NCI-H2107 treated with DMSO at 0.1 percent for 48 hours (cell line): Measurements from ENCODE around the gene ACAN.

ENCODE experiments used
- DNase-seq: peaks from one replicate; lab custom pipeline; 2025; ENCODE audit not compliant: unreplicated experiment; lab: John Stamatoyannopoulos, UW

Gene ACAN

GRCh38 chr15:88900982-88901418, 97.8 kb downstream of the ACAN start:
- no peak for DNase-seq

GRCh38 chr15:88901508-88902220, 98.4 kb downstream of the ACAN start:
- DNase-seq = no peak

- no peak for DNase-seq
These were observed 99.1 kb downstream of the ACAN start for GRCh38 chr15:88902221-88902835.

GRCh38 chr15:88902846-88903245, 99.6 kb downstream of the ACAN start:
- no peak for DNase-seq

DNA sequence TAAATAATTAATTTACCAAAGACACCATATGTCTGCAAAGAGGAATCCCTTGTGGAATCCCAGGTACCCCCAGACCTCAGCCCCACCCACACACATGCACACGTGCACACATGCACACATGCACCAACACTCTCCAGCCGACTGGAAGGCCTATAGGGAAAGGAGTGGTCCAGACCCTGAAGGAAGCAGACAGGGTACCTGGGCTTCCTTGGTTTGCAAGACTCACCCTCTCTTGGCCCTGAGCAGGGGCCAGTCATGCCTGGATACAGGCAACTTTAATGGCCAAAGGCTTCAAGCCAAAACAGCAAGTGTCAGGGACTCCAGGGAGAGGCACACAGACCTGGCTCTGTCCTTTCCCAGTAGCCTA, 101.0 kb downstream of the ACAN start:
- no peak for DNase-seq

GRCh38 chr15:88904624-88905327, 101.5 kb downstream of the ACAN start:
- DNase-seq = no peak

- DNase-seq = no peak
These were observed 102.3 kb downstream of the ACAN start for GRCh38 chr15:88905576-88905975.

- no peak for DNase-seq
These were observed 102.9 kb downstream of the ACAN start for GRCh38 chr15:88906130-88906529.

DNA sequence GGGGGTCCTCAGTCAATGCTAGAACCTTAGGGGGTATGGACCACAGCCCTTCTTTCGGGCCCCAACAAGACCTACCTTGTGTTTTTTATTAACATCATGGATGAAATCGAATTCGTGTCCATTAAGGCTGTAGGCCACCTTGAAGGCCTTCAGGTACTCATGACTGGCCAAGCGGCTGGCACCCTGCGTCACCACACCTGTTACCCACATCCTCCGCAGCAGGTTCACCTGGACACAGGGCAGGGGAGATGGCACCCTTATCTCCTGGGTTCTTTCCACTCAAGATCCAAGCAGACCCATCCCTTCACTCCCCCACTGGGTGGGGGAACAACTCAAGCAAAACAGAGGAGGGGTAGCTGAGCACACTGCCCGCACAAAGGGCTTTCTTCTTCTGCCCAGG, 103.3 kb downstream of the ACAN start:
- DNase-seq = no peak

DNA sequence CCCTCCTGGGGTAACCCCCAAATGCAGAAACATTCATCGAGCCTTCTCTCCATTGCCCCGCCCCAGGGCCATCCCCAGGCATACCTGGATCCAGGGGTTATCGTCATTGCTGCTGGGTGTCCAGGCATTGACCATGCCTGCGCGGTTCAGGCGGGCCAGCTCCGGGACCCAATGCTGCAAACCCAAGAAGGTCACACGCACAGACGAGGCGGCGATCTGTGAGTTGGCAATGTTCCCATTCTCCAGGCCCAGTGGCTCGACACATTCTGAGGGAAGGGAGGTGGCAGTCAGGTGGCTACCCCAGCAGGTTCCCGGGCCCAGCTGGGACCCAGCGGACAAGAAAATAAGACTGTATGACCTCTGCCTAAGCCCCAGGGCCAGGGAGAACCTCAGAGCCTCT, 103.9 kb downstream of the ACAN start:
- no peak for DNase-seq

DNA sequence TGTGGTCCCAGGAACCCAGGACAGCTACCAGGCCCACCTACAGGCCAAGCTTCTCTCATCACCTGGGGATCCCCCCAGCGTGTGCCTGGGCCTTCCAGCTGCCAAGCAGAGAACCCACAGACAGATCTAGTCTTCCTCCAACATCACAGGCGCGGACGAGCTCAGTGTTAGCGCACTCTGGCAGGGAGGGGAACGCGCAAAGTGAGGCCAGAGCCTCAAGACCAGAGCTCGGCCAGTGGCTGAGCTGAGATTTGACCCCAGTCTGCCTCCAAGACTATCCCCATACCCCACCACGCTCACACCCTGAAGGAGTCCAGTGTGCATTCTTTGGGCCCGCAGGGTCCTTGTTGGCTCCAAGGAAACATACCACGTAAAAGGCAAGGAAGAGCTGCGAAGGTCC, 104.9 kb downstream of the ACAN start:
- no peak for DNase-seq

- no peak for DNase-seq
These were observed 105.7 kb downstream of the ACAN start for GRCh38 chr15:88908697-88909621.

GRCh38 chr15:88909956-88910831, 107.0 kb downstream of the ACAN start:
- no peak for DNase-seq

DNA sequence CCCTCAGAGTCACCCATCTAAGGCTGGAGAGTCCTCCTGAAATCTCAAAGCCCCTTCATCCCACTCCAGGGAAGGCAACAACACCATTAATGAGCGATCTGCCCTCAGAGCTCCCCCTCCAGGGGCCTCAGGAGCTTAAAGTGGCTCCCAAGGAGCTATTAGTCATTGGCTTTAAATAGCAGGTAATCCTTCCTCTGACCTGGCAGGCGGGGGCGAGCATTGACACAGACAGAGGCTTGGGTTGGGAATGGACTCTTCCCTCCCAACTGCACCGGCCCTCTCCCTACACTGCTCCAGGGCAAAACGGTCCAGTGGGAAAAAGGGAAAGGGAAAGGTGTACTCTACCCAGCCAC, 108.5 kb downstream of the ACAN start:
- no peak for DNase-seq

DNA sequence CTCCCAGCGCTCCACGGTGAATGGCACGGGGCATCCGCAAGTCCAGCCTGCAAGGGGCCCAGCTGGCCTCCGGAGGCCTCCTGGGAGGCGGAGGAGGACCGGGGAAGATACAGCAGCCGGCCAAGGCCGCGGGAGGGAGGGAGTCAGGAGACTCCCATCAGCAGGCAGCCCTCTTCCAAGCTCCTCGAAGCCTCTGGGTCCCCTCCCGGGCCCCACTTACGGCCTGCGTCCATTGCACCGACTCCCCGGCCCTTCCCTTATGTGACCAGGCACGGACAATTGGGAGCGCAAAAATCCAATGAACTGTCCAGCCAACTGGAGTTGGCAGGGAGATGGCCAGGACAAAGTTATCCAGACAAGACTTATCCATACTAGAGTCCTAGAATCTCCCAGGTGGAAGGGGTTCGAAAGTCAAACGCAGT, 109.3 kb downstream of the ACAN start:
- DNase-seq = no peak

GRCh38 chr15:88913017-88913849, 110.0 kb downstream of the ACAN start, which contains the start of gene MFGE8:
MFGE8 (minus strand) TSS chr15:88913379; CDS start chr15:88913319, 60 bp downstream.
- DNase-seq = no peak

DNA sequence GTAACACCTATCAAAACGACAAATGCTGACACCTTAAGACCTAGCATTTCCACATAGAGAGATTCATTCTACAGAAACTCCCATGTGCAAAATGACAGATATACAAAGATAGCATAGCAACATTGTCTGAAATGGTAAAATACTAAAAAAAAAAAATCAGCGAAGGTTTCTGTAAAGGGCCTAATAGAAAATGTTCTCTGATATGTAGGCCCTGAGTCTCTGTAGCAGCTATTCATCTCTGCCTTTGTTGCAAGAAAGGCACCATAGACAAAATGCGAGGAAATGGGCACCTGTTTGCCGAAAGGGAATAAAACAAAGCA, 110.6 kb downstream of the ACAN start:
- no peak for DNase-seq

DNA sequence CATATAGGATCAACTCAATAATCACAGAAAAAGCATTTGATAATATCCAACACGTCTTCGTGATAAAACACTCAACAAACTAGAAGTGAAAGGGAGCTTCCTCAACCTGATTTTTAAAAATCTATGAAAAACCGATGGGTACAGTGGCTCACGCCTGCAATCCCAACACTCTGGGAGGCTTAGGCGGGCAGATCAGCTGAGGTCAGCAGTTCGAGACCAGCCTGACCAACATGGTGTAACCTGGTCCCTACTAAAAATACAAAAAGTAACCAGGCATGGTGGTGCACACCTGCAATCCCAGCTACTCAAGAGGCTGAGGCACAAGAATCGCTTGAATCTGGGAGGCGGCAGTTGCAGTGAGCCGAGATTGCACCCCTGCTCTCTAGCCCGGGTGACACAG, 112.1 kb downstream of the ACAN start:
- no peak for DNase-seq

DNA sequence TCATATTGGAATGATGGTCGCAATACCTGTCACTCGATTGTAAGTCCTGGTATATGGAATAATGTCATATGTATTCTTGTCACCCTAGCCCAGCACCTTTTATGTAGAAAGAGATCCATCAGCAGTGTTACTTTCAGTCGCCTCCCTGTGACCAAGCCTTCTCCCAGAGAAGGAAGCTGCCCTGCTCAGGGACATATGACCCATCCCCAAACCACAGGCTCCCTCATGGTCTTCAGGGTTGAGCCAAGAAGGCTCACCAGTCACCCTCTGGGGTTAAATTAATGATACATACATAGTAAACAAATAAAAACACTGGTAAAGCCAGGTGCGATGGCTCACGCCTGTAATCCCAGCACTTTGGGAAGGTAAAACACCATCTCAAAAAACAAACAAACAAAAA, 114.5 kb downstream of the ACAN start:
- DNase-seq = no peak

- no peak for DNase-seq
These were observed 115.5 kb downstream of the ACAN start for GRCh38 chr15:88918738-88919137.
